IPS-20b (cell line): Measurements from ENCODE around the gene KCTD1.

Source experiments
- H3K27ac ChIP-seq: one replicate; pipeline ENCODE4 v1.5.1; 2013; ENCODE audit warnings: low read length
- H3K27me3 ChIP-seq: 2 replicates; pipeline ENCODE4 v1.6.1; 2013; ENCODE audit warnings: mild to moderate bottlenecking, low read length, inconsistent platforms; ENCODE audit not compliant: insufficient read depth
- H3K36me3 ChIP-seq: 2 replicates; pipeline ENCODE4 v1.6.1; 2013; ENCODE audit warnings: low read depth, mild to moderate bottlenecking, inconsistent platforms, low read length, moderate library complexity; ENCODE audit not compliant: insufficient read depth
- H3K4me1 ChIP-seq: 2 replicates; pipeline ENCODE4 v1.6.1; 2013; ENCODE audit warnings: mild to moderate bottlenecking, control low read depth, inconsistent platforms, low read length, moderate library complexity; ENCODE audit not compliant: insufficient read depth
- H3K4me3 ChIP-seq: 2 replicates; pipeline ENCODE4 v1.5.1; 2013; ENCODE audit warnings: mild to moderate bottlenecking, low read length, inconsistent platforms
- H3K9ac ChIP-seq: 2 replicates; pipeline ENCODE4 v1.6.1; 2013; ENCODE audit warnings: low read depth, mild to moderate bottlenecking, inconsistent platforms, low read length, moderate library complexity
- H3K9me3 ChIP-seq: 2 replicates; pipeline ENCODE4 v1.6.1; 2013; ENCODE audit warnings: mild to moderate bottlenecking, low read depth, low read length, inconsistent platforms; ENCODE audit not compliant: insufficient read depth

Gene KCTD1

DNA sequence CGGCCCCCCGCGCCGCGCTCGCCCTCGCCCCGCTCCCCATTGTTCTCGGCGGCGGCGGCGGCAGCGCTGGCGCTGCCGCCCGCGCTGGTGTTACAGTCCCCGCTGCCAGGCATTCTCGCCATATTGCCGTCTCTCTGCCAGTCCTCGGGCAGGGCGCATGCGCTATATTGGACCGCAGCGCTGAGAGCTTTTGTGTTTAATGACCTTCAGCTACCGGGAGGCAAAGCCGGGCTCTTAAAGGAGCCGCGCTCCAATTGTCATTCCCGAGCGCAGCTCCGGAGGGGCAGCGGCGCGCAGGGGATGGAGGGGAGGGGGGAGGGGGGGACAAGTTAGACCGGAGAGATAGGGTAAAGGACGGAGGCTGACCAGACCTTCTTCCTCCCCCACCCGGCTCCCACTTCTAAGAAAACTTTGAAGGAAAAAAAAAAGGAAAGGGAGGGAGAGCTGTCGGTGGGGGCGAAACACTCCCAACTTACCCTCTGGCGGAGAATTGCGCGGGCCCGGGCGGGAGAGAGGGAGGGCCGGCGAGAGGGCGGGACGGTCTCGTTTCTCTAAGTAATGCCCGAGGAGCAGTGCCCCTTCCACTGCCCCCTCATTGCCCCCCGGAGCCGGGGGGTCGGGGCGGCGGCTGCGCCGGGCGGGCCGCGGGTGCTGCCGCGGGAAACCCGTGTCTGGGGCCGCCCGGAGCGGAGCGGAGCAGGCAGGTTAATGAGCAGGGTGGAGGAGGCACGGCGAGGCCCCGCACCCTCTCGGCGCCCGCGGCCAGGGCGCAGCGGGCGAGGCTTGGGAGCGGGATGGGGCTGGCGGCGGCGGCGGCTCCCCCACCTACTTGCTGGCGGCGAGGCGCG lies at the start of gene KCTD1:
KCTD1 (minus strand) TSS at position 139 of the 848 bp plus-strand sequence; CDS start at position 122, 17 bp downstream.
- Histone ChIP-seq H3K9ac (peak within 1 kb of the TSS; percentile 72; the same call in 1 of the 2 replicates), H3K4me1 (peaks cover 25% of the 10 kb centered on the region), H3K4me3 (peak within 1 kb of the TSS; percentile 81), H3K36me3 (peaks cover 6% of the 10 kb centered on the region; the same call in 1 of the 2 replicates), H3K9me3 (no peaks in the 10 kb centered on the region), H3K27ac (no peak within 1 kb of the TSS), H3K27me3 (peaks cover 80% of the 10 kb centered on the region)

DNA sequence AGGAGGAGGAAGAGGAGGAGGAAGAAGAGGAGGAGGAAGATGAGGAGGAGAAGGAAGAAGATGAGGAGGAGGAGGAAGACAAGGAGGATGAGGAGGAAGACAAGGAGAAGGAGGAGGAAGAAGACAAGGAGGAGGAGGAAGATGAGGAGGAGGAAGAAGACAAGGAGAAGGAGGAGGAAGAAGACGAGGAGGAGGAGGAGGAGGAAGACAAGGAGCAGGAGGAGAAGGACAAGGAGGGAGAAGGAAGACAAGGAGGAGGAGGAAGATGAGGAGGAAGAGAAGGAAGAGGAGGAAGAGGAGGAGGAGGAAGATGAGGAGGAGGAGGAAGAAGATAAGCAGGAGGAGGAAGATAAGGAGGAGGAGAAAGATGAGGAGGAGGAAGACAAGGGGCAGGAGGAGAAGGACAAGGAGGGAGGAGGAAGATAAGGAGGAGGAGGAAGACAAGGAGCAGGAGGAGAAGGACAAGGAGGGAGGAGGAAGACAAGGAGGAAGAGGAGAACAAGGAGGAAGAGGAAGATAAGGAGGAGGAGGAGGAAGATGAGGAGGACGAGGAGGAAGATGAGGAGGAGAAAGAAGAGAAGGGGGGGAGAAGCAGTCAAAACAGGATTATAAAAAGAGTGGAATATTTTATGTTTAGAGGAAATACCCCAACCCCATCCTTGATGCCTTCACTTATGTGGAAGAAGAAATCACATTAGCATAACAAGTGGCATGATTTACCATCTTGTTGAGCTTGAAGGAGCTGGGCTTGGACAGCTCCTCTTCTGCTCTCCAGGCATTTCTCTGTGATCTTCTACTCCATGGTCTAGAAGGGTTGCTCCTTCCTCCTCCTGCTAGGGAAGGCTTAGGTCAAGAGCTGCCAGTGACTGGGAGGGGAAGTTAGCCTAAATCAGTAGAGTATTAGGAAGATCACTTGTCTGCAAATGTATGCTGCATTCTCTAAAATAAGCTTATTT lies 45.3 kb upstream of the KCTD1 start:
- no peaks in the 10 kb centered on the region for H3K4me1 ChIP-seq
- H3K27me3 ChIP-seq, result no peaks in the 10 kb centered on the region
- no peaks in the 10 kb centered on the region for H3K36me3 ChIP-seq

DNA sequence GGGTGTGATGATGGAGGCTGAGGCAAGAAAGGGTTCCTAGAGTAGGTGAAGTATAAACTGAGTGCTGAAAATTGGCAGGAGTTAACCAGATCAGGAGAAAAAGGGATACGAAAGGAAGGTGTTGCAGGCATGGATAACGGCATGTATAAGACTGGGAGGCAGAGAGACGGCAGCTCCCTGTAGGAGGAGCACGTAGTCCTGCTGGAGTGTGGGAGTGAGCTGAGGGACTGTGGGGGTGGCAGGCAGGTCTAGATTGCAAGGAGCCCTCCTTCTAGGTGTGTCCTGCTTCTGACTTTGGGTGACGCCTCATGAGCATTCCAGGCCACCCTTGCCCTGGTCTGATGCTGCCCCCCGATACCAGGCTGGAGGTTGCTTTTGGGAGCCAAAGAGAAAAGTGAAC lies 36.4 kb upstream of the KCTD1 start:
- Histone ChIP-seq H3K27me3 (no peaks in the 10 kb centered on the region), H3K9me3 (no peaks in the 10 kb centered on the region), H3K27ac (no peak overlapping the region), H3K4me3 (no peak overlapping the region), H3K4me1 (no peaks in the 10 kb centered on the region), H3K9ac (no peak overlapping the region), H3K36me3 (no peaks in the 10 kb centered on the region)

More for the DNA sequence above, 45.3 kb upstream of the KCTD1 start:
- no peaks in the 10 kb centered on the region for H3K9me3 ChIP-seq
- no peak overlapping the region for H3K4me3 ChIP-seq
- no peak overlapping the region for H3K9ac ChIP-seq
- H3K27ac ChIP-seq, result no peak overlapping the region

DNA sequence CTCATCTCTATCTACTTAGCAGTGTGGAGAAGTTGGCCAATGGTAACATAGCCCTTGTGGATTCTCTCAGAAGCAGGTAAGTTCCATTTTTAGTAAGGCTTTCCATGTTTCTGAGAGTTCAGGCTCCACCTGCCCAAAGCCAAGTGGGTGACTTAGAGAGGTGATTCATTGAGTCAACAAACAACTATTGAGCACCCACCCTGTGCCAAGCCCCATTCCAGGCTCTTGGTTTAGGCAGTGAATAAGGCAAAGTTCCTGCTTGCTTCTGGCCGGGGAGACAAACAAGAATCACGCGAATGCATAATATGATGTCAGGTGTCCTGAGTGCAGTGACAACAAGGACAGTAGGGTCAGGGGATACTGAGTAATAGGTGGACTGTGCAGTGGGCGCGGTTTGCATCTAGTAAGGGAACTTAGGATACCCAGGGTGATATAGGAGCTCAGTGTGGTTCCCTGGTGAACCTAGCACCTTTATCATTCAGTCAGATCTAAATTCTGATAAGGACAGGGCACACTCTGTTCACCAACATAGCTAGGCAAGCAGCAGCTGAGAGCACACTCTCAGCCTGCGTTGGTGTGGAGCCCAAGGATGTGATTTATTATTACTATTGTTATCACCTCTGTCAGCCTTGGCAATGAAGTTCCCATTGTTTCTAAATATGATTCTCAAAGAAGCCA lies 31.7 kb upstream of the KCTD1 start:
- H3K36me3 ChIP-seq, result no peaks in the 10 kb centered on the region
- no peaks in the 10 kb centered on the region for H3K9me3 ChIP-seq
- H3K27ac ChIP-seq, result no peak overlapping the region
- peaks cover 3% of the 10 kb centered on the region; the same call in 1 of the 2 replicates for H3K4me1 ChIP-seq
- H3K4me3 ChIP-seq, result no peak overlapping the region
- peaks cover 14% of the 10 kb centered on the region for H3K27me3 ChIP-seq
- H3K9ac ChIP-seq, result no peak overlapping the region

DNA sequence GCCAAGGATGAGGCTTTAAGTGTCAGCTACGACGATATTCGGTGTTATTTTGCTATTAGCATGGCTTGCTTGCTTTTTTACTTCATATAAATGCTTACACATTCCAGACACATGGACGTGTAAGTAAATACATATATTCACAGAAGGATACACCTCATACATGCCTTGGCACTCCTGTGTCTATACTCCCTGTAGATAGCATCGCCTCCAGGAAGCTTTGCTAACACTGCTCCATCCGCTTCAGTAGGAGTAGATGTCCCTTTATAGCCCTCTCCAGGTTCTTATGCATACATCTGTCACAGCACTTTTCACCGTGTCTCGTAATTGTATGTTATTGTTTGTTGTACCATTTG lies 27.5 kb upstream of the KCTD1 start:
- Histone ChIP-seq H3K9me3 (no peaks in the 10 kb centered on the region), H3K27me3 (peaks cover 32% of the 10 kb centered on the region), H3K4me1 (peaks cover 7% of the 10 kb centered on the region; the same call in 1 of the 2 replicates), H3K4me3 (peak overlapping the region; percentile 59), H3K9ac (peak overlapping the region; percentile 59; the same call in 1 of the 2 replicates), H3K27ac (no peak overlapping the region), H3K36me3 (no peaks in the 10 kb centered on the region)

DNA sequence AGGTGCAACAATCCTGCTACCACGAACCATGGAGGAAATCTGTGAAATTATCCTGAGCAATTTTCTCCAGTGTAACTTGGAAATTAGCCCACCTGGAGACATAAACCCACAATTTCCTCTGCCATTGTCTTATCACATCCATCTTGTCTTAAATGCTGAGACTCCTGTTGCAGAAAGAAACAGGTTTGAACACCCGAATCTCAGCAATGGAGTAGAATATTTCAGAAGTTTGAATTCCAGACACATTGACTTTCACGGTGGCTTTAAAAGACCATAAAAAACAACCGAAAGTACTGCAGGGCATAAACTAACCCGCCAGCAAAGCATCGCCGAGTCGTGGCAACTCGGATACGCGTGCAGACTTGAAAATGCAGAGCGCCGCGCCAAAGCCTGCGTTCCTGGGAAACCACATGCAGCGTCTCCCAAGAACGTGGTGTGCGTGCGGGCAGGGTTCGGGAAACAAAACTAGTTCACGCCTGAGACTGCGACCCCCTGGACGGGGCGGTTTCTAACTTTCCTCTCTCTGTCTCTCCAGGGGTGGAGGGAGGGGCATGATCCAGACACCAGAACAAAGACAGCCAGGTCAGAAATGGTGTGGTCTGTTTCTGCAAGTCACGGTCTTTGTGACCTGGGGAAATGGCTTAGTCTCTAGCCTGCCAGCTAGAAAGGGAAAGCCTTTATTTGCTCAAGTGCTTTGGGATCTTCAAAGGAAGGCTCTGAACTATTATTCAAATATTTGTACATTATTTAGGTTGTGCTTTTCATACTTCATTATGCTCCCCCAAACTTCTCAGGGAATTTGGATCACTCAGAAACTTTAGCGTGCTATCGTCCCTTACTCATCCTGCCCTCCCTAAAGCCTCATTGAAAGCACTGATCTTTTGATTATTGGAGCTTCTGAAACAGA lies 26.9 kb upstream of the KCTD1 start:
- Histone ChIP-seq H3K27me3 (peaks cover 32% of the 10 kb centered on the region), H3K27ac (no peak overlapping the region), H3K36me3 (no peaks in the 10 kb centered on the region), H3K4me3 (peak overlapping the region; percentile 59), H3K4me1 (peaks cover 7% of the 10 kb centered on the region; the same call in 1 of the 2 replicates), H3K9ac (peak overlapping the region; percentile 59; the same call in 1 of the 2 replicates), H3K9me3 (no peaks in the 10 kb centered on the region)

DNA sequence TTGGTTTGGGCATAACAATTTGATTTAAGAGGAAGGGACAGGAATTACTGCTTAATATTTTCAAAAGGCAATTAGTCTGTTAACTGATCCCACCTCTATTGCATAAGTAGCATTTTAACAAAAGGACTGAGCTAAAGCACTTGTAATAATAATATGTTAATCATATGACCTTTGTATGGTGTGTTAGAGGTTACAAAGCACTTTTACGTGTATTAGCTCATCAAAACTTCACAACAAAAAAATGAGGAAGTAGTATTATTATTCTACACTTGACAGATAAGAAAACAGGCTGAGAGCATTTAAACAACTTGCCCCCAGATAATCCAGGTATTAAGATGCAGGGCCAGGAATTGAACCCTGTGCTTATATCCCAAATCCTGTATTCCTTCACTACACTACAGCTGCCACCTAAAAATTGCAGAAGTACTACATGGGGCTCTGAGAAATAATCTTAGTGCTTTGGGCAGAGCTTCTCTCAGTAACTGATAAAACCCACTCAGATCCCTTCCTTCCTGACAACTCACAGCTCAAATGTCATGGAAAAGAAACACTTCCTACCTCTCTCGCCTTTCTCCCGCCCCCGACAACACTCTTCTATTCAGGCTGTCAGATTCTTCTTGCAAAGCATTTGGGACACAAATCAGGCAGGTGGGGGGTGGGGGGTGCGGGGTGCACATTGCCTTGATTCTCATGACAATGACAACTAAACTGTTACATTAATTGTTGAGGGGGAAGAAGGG lies 20.7 kb upstream of the KCTD1 start:
- Histone ChIP-seq H3K9ac (no peak overlapping the region), H3K27ac (no peak overlapping the region), H3K4me3 (peak overlapping the region; percentile 20; the same call in 1 of the 2 replicates), H3K27me3 (peaks cover 7% of the 10 kb centered on the region), H3K9me3 (no peaks in the 10 kb centered on the region), H3K4me1 (peaks cover 14% of the 10 kb centered on the region; the same call in 1 of the 2 replicates), H3K36me3 (no peaks in the 10 kb centered on the region)

DNA sequence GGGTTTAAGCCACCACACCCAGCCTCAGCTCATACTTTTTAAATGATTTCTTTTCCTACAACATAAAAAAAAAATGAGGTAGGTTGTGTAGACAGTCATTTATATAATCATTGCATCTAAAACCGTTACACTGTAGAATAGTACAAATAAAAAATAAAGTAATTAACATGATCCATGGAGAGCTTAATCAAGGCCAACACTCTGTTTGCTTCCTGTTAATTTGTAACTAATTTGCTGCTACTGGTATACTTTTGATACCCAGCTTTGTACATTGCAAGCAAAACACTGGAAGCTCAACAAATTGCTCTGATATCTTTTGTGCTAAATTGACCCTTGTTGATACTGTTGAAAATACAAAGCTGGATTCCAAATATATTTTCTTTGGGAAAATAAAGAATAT lies 20.2 kb upstream of the KCTD1 start:
- H3K9me3 ChIP-seq, result no peaks in the 10 kb centered on the region
- H3K36me3 ChIP-seq, result no peaks in the 10 kb centered on the region
- H3K4me1 ChIP-seq, result peaks cover 14% of the 10 kb centered on the region; the same call in 1 of the 2 replicates
- peaks cover 2% of the 10 kb centered on the region; the same call in 1 of the 2 replicates for H3K27me3 ChIP-seq
- H3K9ac ChIP-seq, result no peak overlapping the region
- H3K27ac ChIP-seq, result no peak overlapping the region
- H3K4me3 ChIP-seq, result no peak overlapping the region

DNA sequence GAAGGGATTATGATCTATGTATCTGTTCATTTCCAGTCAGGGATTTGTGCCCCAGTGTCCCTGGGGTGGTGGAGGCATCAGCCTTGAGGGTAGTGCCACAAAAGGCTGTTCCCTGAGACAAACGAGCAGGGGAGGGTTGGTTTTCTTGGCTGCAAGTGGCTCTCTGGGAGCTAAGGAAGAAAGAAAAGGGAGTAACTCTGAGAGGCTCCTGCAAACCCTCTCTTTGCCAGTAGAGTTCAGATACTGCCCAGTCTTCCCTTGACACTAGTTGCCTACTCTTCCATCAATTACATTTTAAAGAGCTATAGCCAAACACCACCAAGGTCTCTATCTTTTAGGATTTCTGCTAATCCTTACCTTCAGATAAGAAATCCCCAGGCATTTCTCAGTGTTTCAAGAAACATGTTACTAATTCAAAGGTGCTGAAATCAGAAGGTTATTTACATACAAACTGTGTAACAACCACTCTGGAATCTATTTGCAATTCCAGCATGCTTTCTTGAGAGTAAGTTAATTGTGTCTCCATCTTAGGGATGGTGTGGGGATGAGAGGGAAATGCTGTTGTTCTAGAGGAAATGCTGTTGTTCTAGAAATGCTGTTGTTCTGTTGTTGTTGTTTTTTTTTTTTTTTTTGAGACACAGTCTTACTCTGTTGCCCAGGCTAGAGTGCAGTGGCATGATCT lies 18.7 kb upstream of the KCTD1 start:
- peaks cover 14% of the 10 kb centered on the region; the same call in 1 of the 2 replicates for H3K4me1 ChIP-seq
- H3K9ac ChIP-seq, result no peak overlapping the region
- no peak overlapping the region for H3K27ac ChIP-seq
- no peak overlapping the region for H3K4me3 ChIP-seq
- no peaks in the 10 kb centered on the region for H3K27me3 ChIP-seq
- H3K9me3 ChIP-seq, result no peaks in the 10 kb centered on the region
- H3K36me3 ChIP-seq, result no peaks in the 10 kb centered on the region
